H1 (cell line): ENCODE data around the gene ARHGEF28. TPM values are rescaled to one million over a fixed set of nuclear protein-coding genes. Genes with fewer than 3 reads are reported as not detected.

Source experiments
- CTCF ChIA-PET: fragments of 300-600 bp; sonication (Branson Sonifier 250); formaldehyde crosslinking; loops from one replicate; lab custom pipeline; 2021; ENCODE audit not compliant: partially characterized antibody; lab: Charles Lee
- POLR2A ChIA-PET: fragments of 300-600 bp; sonication (Branson Sonifier 250); formaldehyde crosslinking; loops from one replicate; lab custom pipeline; 2021; ENCODE audit warnings: inconsistent platforms; ENCODE audit not compliant: partially characterized antibody; lab: Charles Lee
- DNase-seq, 2 experiments: peaks; one replicate each; pipeline versions ENCODE4 v3.0.0 to v3.0.0-alpha.2; 2010 to 2022; ENCODE audit warnings: low spot score in 2 of 2, low read depth in 1 of 2, mixed read lengths in 1 of 2
- FAIRE-seq: peaks from 2 replicates; lab custom pipeline; 2011; peaks lifted over from hg19 to GRCh38; lab: Jason Lieb, UNC
- H2AFZ ChIP-seq: 2 replicates; pipeline ENCODE4 v1.8.1; 2012; ENCODE audit warnings: low read length, inconsistent platforms
- H2AK5ac ChIP-seq: 2 replicates; pipeline ENCODE4 v1.6.1; 2013; ENCODE audit warnings: low read depth, low read length
- H2BK120ac ChIP-seq: replicated peaks from 2 replicates; pipeline ENCODE3; 2013; ENCODE audit warnings: low read depth, low read length, inconsistent platforms
- H2BK12ac ChIP-seq: 2 replicates; pipeline ENCODE4 v1.6.1; 2013; ENCODE audit warnings: low read depth, low read length
- H2BK15ac ChIP-seq: 2 replicates; pipeline ENCODE4 v1.6.1; 2013; ENCODE audit warnings: low read length
- H2BK20ac ChIP-seq: 2 replicates; pipeline ENCODE4 v1.6.1; 2013; ENCODE audit warnings: low read length
- H2BK5ac ChIP-seq: 2 replicates; pipeline ENCODE4 v1.6.1; 2013; ENCODE audit warnings: low read depth, low read length
- H3K14ac ChIP-seq: 2 replicates; pipeline ENCODE4 v1.6.1; 2013; ENCODE audit warnings: inconsistent platforms; ENCODE audit not compliant: insufficient read length
- H3K18ac ChIP-seq: 2 replicates; pipeline ENCODE4 v1.6.1; 2013; ENCODE audit warnings: low read length; ENCODE audit errors: extremely low read depth
- H3K23ac ChIP-seq: 2 replicates; pipeline ENCODE4 v1.6.1; 2013; ENCODE audit warnings: inconsistent platforms; ENCODE audit not compliant: insufficient read length
- H3K23me2 ChIP-seq: 2 replicates; pipeline ENCODE4 v1.6.1; 2013; ENCODE audit warnings: low read depth, low read length
- H3K27ac ChIP-seq: 2 replicates; pipeline ENCODE4 v1.6.1; 2011; ENCODE audit warnings: low read depth, low read length, inconsistent platforms
- H3K27me3 ChIP-seq, 4 experiments: replicated peaks in 1 of 4; 1 replicate in 1 of 4; 2 replicates in 3 of 4; pipeline versions ENCODE4 v1.6.1 to v1.8.1; 2011 to 2013; ENCODE audit warnings: low read length in 3 of 4, mild to moderate bottlenecking in 3 of 4, inconsistent platforms in 2 of 4, mixed read lengths in 2 of 4, moderate library complexity in 1 of 4; ENCODE audit not compliant: control insufficient read depth in 3 of 4, insufficient read depth in 3 of 4; ENCODE audit errors: extremely low read depth in 1 of 4
- H3K36me3 ChIP-seq, 4 experiments: 2 replicates each; pipeline versions ENCODE4 v1.6.1 to v1.8.1; 2011 to 2013; ENCODE audit warnings: mild to moderate bottlenecking in 4 of 4, low read length in 3 of 4, moderate library complexity in 2 of 4, control low read depth in 1 of 4, inconsistent platforms in 1 of 4; ENCODE audit not compliant: insufficient read depth in 4 of 4, control insufficient read depth in 2 of 4
- H3K4ac ChIP-seq: replicated peaks from 2 replicates; pipeline ENCODE3; 2013; ENCODE audit warnings: low read length, low read depth, mixed read lengths, inconsistent platforms; ENCODE audit not compliant: insufficient read length
- H3K4me1 ChIP-seq, 4 experiments: replicated peaks in 1 of 4; 1 replicate in 1 of 4; 2 replicates in 3 of 4; pipeline versions ENCODE4 v1.6.1 to v1.8.1; 2011 to 2013; ENCODE audit warnings: low read length in 3 of 4, inconsistent platforms in 2 of 4, mixed read lengths in 1 of 4; ENCODE audit not compliant: insufficient read depth in 4 of 4, control insufficient read depth in 3 of 4
- H3K4me2 ChIP-seq, 2 experiments: 2 replicates each; pipeline versions ENCODE4 v1.6.1 to v1.8.1; 2011 to 2013; ENCODE audit warnings: low read depth in 2 of 2, low read length in 2 of 2, control low read depth in 1 of 2, inconsistent platforms in 1 of 2, mild to moderate bottlenecking in 1 of 2; ENCODE audit not compliant: insufficient read depth in 1 of 2
- H3K4me3 ChIP-seq, 4 experiments: fragments of 200-600, 300-600 bp in 1 of 4; sonication (generic), shearing (Covaris generic), sonication (Bioruptor Twin) in 1 of 4; 2 replicates each; pipeline versions ENCODE4 v1.5.1 to v1.8.1; 2011 to 2016; ENCODE audit warnings: low read length in 4 of 4, low read depth in 3 of 4, control low read depth in 2 of 4, inconsistent platforms in 2 of 4, mild to moderate bottlenecking in 2 of 4, mixed read lengths in 1 of 4, moderate library complexity in 1 of 4; ENCODE audit not compliant: insufficient read depth in 2 of 4; ENCODE audit errors: extremely low read depth in 1 of 4
- H3K56ac ChIP-seq: replicated peaks from 2 replicates; pipeline ENCODE3; 2013; ENCODE audit warnings: low read depth, mild to moderate bottlenecking, mixed read lengths, low read length, inconsistent platforms; ENCODE audit not compliant: insufficient read length
- H3K79me1 ChIP-seq: 2 replicates; pipeline ENCODE4 v1.6.1; 2013; ENCODE audit warnings: low read depth, low read length, control low read depth
- H3K79me2 ChIP-seq, 2 experiments: 2 replicates each; pipeline versions ENCODE4 v1.6.1 to v1.8.1; 2012 to 2013; ENCODE audit warnings: low read length in 2 of 2, mild to moderate bottlenecking in 2 of 2, inconsistent platforms in 1 of 2; ENCODE audit not compliant: insufficient read depth in 2 of 2, control insufficient read depth in 1 of 2
- H3K9ac ChIP-seq, 4 experiments: replicated peaks in 1 of 4; 1 replicate in 1 of 4; 2 replicates in 3 of 4; pipeline versions ENCODE4 v1.6.1 to v1.8.1; 2011 to 2013; ENCODE audit warnings: low read depth in 3 of 4, low read length in 3 of 4, control low read depth in 2 of 4, mild to moderate bottlenecking in 2 of 4, moderate library complexity in 2 of 4, inconsistent platforms in 1 of 4; ENCODE audit errors: extremely low read depth in 1 of 4
- H3K9me3 ChIP-seq, 2 experiments: 2 replicates each; pipeline versions ENCODE4 v1.6.1 to v1.8.1; 2012 to 2013; ENCODE audit warnings: mild to moderate bottlenecking in 2 of 2, moderate library complexity in 2 of 2, control low read depth in 1 of 2, inconsistent platforms in 1 of 2, low read depth in 1 of 2, low read length in 1 of 2, mixed read lengths in 1 of 2; ENCODE audit not compliant: insufficient read depth in 2 of 2
- H4K20me1 ChIP-seq, 2 experiments: replicated peaks in 1 of 2; 2 replicates each; pipeline versions ENCODE3 to v1.8.1; 2011 to 2013; ENCODE audit warnings: inconsistent platforms in 2 of 2, low read length in 2 of 2, mild to moderate bottlenecking in 1 of 2; ENCODE audit not compliant: insufficient read depth in 2 of 2, control insufficient read depth in 1 of 2
- H4K5ac ChIP-seq: 2 replicates; pipeline ENCODE4 v1.6.1; 2013; ENCODE audit warnings: low read length, low read depth, mixed read lengths, inconsistent platforms; ENCODE audit not compliant: insufficient read length
- H4K8ac ChIP-seq: 2 replicates; pipeline ENCODE4 v1.8.0; 2013; ENCODE audit warnings: mild to moderate bottlenecking, moderate library complexity, low read length, inconsistent platforms; ENCODE audit not compliant: insufficient read depth; ENCODE audit errors: extremely low read depth
- H4K91ac ChIP-seq: replicated peaks from 2 replicates; pipeline ENCODE3; 2013; ENCODE audit warnings: low read length, mixed read lengths, inconsistent platforms; ENCODE audit not compliant: insufficient read length
- EP300 ChIP-seq, 2 experiments: IDR thresholded peaks; 1 replicate in 1 of 2; 2 replicates in 1 of 2; pipeline ENCODE4 v1.6.1; 2011 to 2012; ENCODE audit warnings: low read depth in 2 of 2, low read length in 2 of 2, mild to moderate bottlenecking in 2 of 2, borderline replicate concordance in 1 of 2, inconsistent platforms in 1 of 2, moderate library complexity in 1 of 2
- KDM1A ChIP-seq: fragments of 200-600, 300-600 bp; sonication (generic); IDR thresholded peaks from 2 replicates; pipeline ENCODE4 v1.7.1; 2016; ENCODE audit warnings: mild to moderate bottlenecking, low read length, borderline replicate concordance
- NANOG ChIP-seq: IDR thresholded peaks from 2 replicates; pipeline ENCODE4 v1.6.1; 2011; ENCODE audit warnings: low read length, low read depth, mild to moderate bottlenecking, inconsistent platforms; ENCODE audit not compliant: insufficient read depth, poor library complexity, severe bottlenecking
- RFX5 ChIP-seq: IDR thresholded peaks from 2 replicates; pipeline ENCODE4 v1.6.1; 2011; ENCODE audit warnings: low read depth, low read length, improper control_type of control experiment, borderline replicate concordance
- SRF ChIP-seq: IDR thresholded peaks from 2 replicates; pipeline ENCODE4 v1.6.1; 2011; ENCODE audit warnings: mild to moderate bottlenecking, low read depth, low read length, moderate library complexity
- TAF7 ChIP-seq: optimal IDR thresholded peaks from 2 replicates; pipeline ENCODE3; 2011; ENCODE audit warnings: low read depth, mild to moderate bottlenecking, inconsistent platforms, low read length, moderate library complexity, borderline replicate concordance
- TBP ChIP-seq: IDR thresholded peaks from 2 replicates; pipeline ENCODE4 v1.6.1; 2011; ENCODE audit warnings: low read depth, low read length, improper control_type of control experiment
- ZNF274 ChIP-seq: IDR thresholded peaks from 2 replicates; pipeline ENCODE4 v1.7.0; 2012; ENCODE audit warnings: low read length, borderline replicate concordance; ENCODE audit errors: extremely low read depth
- WGBS, 2 experiments: shearing (Covaris generic) in 1 of 2; methylation state at CpG; one replicate each; pipeline versions ENCODE4 v1.1.6 to v1.1.7; 2013 to 2015; ENCODE audit warnings: low lambda C conversion rate in 2 of 2, mixed read lengths in 2 of 2, inconsistent platforms in 1 of 2, low coverage in 1 of 2, missing lambda C conversion rate in 1 of 2; ENCODE audit not compliant: insufficient replicate concordance in 2 of 2, insufficient coverage in 1 of 2, insufficient read length in 1 of 2; ENCODE audit errors: extremely low coverage in 1 of 2, missing lambda C conversion rate in 1 of 2; 5-methylcytosine and 5-hydroxymethylcytosine counted together
- polyA plus RNA-seq, 7 experiments: library from polyadenylated mRNA; depleted of rRNA in 3 of 7; stranded (reverse) in 5 of 7; unstranded in 2 of 7; fragments of >200 nt in 5 of 7; fragments of 200-250 nt in 2 of 7; gene quantifications; 1 replicate in 5 of 7; 2 replicates in 1 of 7; 4 replicates in 1 of 7; pipeline versions ENCODE4 v1.2.1 to v1.2.3, GENCODE V29; 2011 to 2013; ENCODE audit warnings: missing spikeins in 2 of 7, mixed read lengths in 2 of 7
- total RNA-seq: library from RNA; stranded (reverse); fragmentation: NEBNext Ultra II Directional; extraction: Animal tissue kit (Norgen Biotek cat#: 25700); gene quantifications from 2 replicates; pipeline ENCODE4 v1.2.1, GENCODE V29; 2021

ARHGEF28 gene
- total and polyA plus RNA-seq, 2 of the 8 experiments (the other 6 are each of a cell fraction or from before 2014, with no cell fraction given) = 0.33 to 1.0 TPM

DNA sequence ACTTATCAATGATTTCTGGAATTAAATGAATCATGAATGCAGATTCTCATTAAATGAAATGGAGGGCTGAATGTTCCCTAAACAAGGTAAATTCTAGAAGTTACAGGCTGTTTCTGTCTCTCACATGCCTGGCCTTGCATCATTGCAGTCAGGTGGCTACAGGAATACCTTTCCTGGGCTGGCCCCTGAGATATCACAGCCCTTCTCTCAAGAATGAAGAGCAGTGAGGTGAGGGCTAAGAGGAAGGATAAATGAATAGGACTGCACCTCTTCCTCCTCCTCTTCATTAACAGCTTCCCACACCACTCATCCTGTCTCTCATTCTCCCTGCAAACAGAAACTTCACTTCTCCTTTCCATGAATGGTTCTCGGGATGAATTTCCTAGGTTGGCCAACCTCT lies 22.5 kb downstream of the ARHGEF28 start:
- Histone ChIP-seq H2BK120ac (no peak overlapping the region), H3K23ac (no peak overlapping the region), H3K4ac (no peak overlapping the region), H2AFZ (no peak overlapping the region), H2BK12ac (no peak overlapping the region), H2AK5ac (no peak overlapping the region), H3K18ac (no peak overlapping the region), H3K9me3 (no peaks in the 10 kb centered on the region), H3K9ac (no peak overlapping the region), H2BK15ac (no peak overlapping the region), H4K20me1 (no peaks in the 10 kb centered on the region), H3K56ac (no peak overlapping the region), H2BK5ac (no peak overlapping the region), H3K27me3 (no peaks in the 10 kb centered on the region), H3K79me1 (no peaks in the 10 kb centered on the region), H4K8ac (no peak overlapping the region), H3K27ac (no peak overlapping the region), H3K4me1 (peaks cover 3 to 5% (median 4%) of the 10 kb centered on the region in 4 experiments; a peak in 6 of 7 replicates), H3K4me2 (no peak overlapping the region), H4K91ac (no peak overlapping the region), H3K79me2 (no peaks in the 10 kb centered on the region), H3K14ac (no peak overlapping the region), H3K4me3 (no peak overlapping the region), H4K5ac (no peak overlapping the region), H3K23me2 (no peaks in the 10 kb centered on the region; the same call in 1 of the 2 replicates), H3K36me3 (no peaks in the 10 kb centered on the region), H2BK20ac (no peak overlapping the region)
- DNase-seq = no peak
- FAIRE-seq = no peak
- ChIA-PET POLR2A (no interaction called here), CTCF (no interaction called here)
- 90% methylated on average over 1 of the region's 1 CpG; no CpG with 5 or more reads in 1 of the 2 experiments for WGBS, 2 experiments
- no peak for TF ChIP-seq RFX5
- TF ChIP-seq TBP = no peak
- TF ChIP-seq EP300 (IDR thresholded peaks at IDR 0.05; ENCODE audit: borderline replicate concordance in 1 of 2, low read depth in 2 of 2, low read length in 2 of 2) = no peak
- TF ChIP-seq SRF = no peak
- no peak for TF ChIP-seq ZNF274
- no peak for TF ChIP-seq KDM1A
- TF ChIP-seq TAF7 = no peak
- no peak for TF ChIP-seq NANOG
